Keratinocyte (primary cell): Measurements from ENCODE around the gene FOXI1.

Experiments
- EZH2 ChIP-seq: IDR thresholded peaks from one replicate; pipeline ENCODE4 v1.6.1; 2012; ENCODE audit warnings: inconsistent platforms, mild to moderate bottlenecking, low read length, moderate library complexity
- TF ChIP-seq, protein P1 (sequence below), 3 experiments: IDR thresholded peaks in 1 of 3; conservative IDR thresholded peaks in 1 of 3; optimal IDR thresholded peaks in 1 of 3; 2 replicates in 2 of 3; 3 replicates in 1 of 3; pipeline versions ENCODE3 to v1.5.1; 2011; ENCODE audit warnings: low read length in 3 of 3, mild to moderate bottlenecking in 3 of 3, moderate library complexity in 2 of 3, control low read depth in 1 of 3, inconsistent platforms in 1 of 3; ENCODE audit not compliant: insufficient read depth in 2 of 3; ENCODE audit errors: extremely low read depth in 1 of 3

DNA sequence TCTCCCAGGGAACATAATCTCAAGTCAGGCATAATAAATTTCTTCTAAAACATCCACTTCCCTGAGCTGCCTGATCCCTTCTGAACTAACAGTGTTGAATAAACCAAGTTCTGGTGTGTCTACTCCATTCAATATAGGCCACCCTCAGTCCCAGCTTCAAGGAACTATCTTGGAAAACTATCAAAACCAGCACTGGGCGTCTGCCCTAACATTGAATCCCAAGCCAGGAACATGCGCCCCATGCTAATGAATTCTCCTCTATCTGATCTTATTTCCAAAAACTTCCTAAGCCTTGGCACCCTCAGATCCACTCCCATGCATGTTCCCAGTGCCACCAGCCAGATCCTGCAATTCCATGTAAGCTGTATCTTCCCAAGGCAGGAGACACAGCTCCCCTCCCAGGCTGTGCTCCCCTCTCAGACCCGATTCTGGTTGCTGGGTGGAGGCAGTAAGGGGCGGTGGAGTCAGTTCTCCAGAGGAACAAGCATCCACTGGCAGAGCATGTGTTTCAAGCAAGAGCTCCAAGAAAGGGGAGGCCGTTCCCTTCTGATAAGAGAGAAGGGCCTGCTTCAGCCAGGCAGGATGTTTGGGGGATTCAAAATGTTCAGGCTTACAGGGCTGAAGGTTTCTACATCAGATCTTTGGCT, 13.1 kb upstream of the FOXI1 start:
- TF ChIP-seq, protein P1, sequence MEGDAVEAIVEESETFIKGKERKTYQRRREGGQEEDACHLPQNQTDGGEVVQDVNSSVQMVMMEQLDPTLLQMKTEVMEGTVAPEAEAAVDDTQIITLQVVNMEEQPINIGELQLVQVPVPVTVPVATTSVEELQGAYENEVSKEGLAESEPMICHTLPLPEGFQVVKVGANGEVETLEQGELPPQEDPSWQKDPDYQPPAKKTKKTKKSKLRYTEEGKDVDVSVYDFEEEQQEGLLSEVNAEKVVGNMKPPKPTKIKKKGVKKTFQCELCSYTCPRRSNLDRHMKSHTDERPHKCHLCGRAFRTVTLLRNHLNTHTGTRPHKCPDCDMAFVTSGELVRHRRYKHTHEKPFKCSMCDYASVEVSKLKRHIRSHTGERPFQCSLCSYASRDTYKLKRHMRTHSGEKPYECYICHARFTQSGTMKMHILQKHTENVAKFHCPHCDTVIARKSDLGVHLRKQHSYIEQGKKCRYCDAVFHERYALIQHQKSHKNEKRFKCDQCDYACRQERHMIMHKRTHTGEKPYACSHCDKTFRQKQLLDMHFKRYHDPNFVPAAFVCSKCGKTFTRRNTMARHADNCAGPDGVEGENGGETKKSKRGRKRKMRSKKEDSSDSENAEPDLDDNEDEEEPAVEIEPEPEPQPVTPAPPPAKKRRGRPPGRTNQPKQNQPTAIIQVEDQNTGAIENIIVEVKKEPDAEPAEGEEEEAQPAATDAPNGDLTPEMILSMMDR (optimal IDR thresholded peaks at IDR 0.05 in 1 of 3, IDR thresholded peaks at IDR 0.05 in 1 of 3, conservative IDR thresholded peaks at IDR 0.05 in 1 of 3; ENCODE audit: extremely low read depth in 1 of 3, insufficient read depth in 2 of 3, low read length in 3 of 3): no peak
- TF ChIP-seq EZH2: no peak
